B cell (primary cell): Measurements from ENCODE around the gene SEMA4G. TPM values are rescaled to one million over a fixed set of nuclear protein-coding genes. Genes with fewer than 3 reads are reported as not detected.

Experiments
- ATAC-seq: fragments of 200-7000 bp; cut with Tn5 transposase; one replicate; pipeline ENCODE4 v1.10.0; 2021; ENCODE audit warnings: low read depth, mild to moderate bottlenecking, moderate number of reproducible peaks, moderate library complexity
- CTCF ChIA-PET: fragments of 350-600 bp; sonication (Branson Sonifier 250); formaldehyde crosslinking; loops from one replicate; lab custom pipeline; 2021; ENCODE audit warnings: antibody characterized with exemption, inconsistent platforms; lab: Charles Lee
- POLR2A ChIA-PET: fragments of 350-600 bp; sonication (Branson Sonifier 250); formaldehyde crosslinking; loops from one replicate; lab custom pipeline; 2021; ENCODE audit warnings: antibody characterized with exemption; lab: Charles Lee
- DNase-seq: peaks from one replicate; pipeline ENCODE4 v3.0.0; 2013
- H2AFZ ChIP-seq: 2 replicates; pipeline ENCODE4 v1.6.1; 2012; ENCODE audit warnings: mild to moderate bottlenecking, low read depth, low read length; ENCODE audit not compliant: insufficient read depth, poor library complexity, severe bottlenecking
- H3K27ac ChIP-seq, 2 donors: 1 replicate in 1 of 2; 2 replicates in 1 of 2; pipeline ENCODE4 v1.5.1; 2012 to 2013; ENCODE audit warnings: low read length in 2 of 2, mild to moderate bottlenecking in 2 of 2, moderate library complexity in 1 of 2
- H3K27me3 ChIP-seq, 4 experiments: fragments of 200-600 bp in 1 of 4; sonication (generic) in 1 of 4; replicated peaks in 1 of 4; 1 replicate in 2 of 4; 2 replicates in 2 of 4; pipeline versions ENCODE4 v1.6.1 to v1.7.0; 2013 to 2016; ENCODE audit warnings: low read length in 3 of 4, mild to moderate bottlenecking in 2 of 4, mixed read lengths in 1 of 4, moderate library complexity in 1 of 4; ENCODE audit not compliant: insufficient read depth in 4 of 4, control insufficient read depth in 3 of 4; ENCODE audit errors: control extremely low read depth in 1 of 4
- H3K36me3 ChIP-seq, 2 experiments: replicated peaks in 1 of 2; 1 replicate in 1 of 2; 2 replicates in 1 of 2; pipeline versions ENCODE4 v1.6.1 to v1.7.1; 2013; ENCODE audit warnings: low read length in 1 of 2; ENCODE audit not compliant: insufficient read depth in 2 of 2, control insufficient read depth in 1 of 2; ENCODE audit errors: control extremely low read depth in 1 of 2, extremely low read depth in 1 of 2
- H3K4me1 ChIP-seq, 2 donors: fragments of 200-600 bp in 1 of 2; sonication (generic) in 1 of 2; 1 replicate in 1 of 2; 2 replicates in 1 of 2; pipeline versions ENCODE4 v1.5.1 to v1.6.1; 2013 to 2017; ENCODE audit warnings: low read length in 2 of 2; ENCODE audit not compliant: control insufficient read depth in 2 of 2, insufficient read depth in 2 of 2
- H3K4me2 ChIP-seq: replicated peaks from 2 replicates; pipeline ENCODE3; 2012; ENCODE audit warnings: mild to moderate bottlenecking, low read depth, low read length; ENCODE audit not compliant: poor library complexity, severe bottlenecking
- H3K4me3 ChIP-seq, 5 experiments: fragments of 200-600 bp in 1 of 5; sonication (generic) in 1 of 5; 1 replicate in 3 of 5; 2 replicates in 2 of 5; pipeline versions ENCODE4 v1.5.1 to v1.7.0; 2011 to 2016; ENCODE audit warnings: low read length in 4 of 5, mild to moderate bottlenecking in 4 of 5, low read depth in 2 of 5, control low read depth in 1 of 5, moderate library complexity in 1 of 5; ENCODE audit not compliant: insufficient read depth in 1 of 5; ENCODE audit errors: control extremely low read depth in 1 of 5, extremely low read depth in 1 of 5
- H3K79me2 ChIP-seq: fragments of 200-600 bp; sonication (generic); one replicate; pipeline ENCODE4 v1.6.0; 2016; ENCODE audit warnings: low read length; ENCODE audit not compliant: control insufficient read depth, insufficient read depth
- H3K9ac ChIP-seq: fragments of 200-600 bp; sonication (generic); 2 replicates; pipeline ENCODE4 v1.6.1; 2017; ENCODE audit warnings: mild to moderate bottlenecking, low read length, moderate library complexity
- H3K9me3 ChIP-seq, 3 donors: one replicate each; pipeline versions ENCODE4 v1.6.1 to v1.7.1; 2013; ENCODE audit warnings: low read length in 2 of 3; ENCODE audit not compliant: control insufficient read depth in 2 of 3, insufficient read depth in 1 of 3; ENCODE audit errors: control extremely low read depth in 1 of 3
- H4K20me1 ChIP-seq: 2 replicates; pipeline ENCODE4 v1.6.0; 2012; ENCODE audit warnings: mild to moderate bottlenecking, low read length; ENCODE audit not compliant: insufficient read depth, control insufficient read depth, poor library complexity, severe bottlenecking
- H3K27ac Mint-ChIP-seq: one replicate; pipeline ENCODE4 v1.8.0; 2021; ENCODE audit warnings: mixed read lengths
- H3K27me3 Mint-ChIP-seq: one replicate; pipeline ENCODE4 v1.8.0; 2021; ENCODE audit warnings: mixed read lengths
- H3K4me1 Mint-ChIP-seq: one replicate; pipeline ENCODE4 v1.8.0; 2021; ENCODE audit warnings: mixed read lengths
- H3K4me3 Mint-ChIP-seq: one replicate; pipeline ENCODE4 v1.8.0; 2021; ENCODE audit warnings: mixed read lengths
- H3K9me3 Mint-ChIP-seq: one replicate; pipeline ENCODE4 v1.8.0; 2022; ENCODE audit warnings: mixed read lengths; ENCODE audit not compliant: insufficient read depth
- EZH2 ChIP-seq: IDR thresholded peaks from 2 replicates; pipeline ENCODE4 v1.6.1; 2012; ENCODE audit warnings: borderline replicate concordance, low read depth, mild to moderate bottlenecking, moderate library complexity, low read length; ENCODE audit not compliant: insufficient read depth, poor library complexity, severe bottlenecking
- WGBS: methylation state at CpG from one replicate; pipeline ENCODE4 v1.1.5; 2013; ENCODE audit warnings: missing lambda C conversion rate; ENCODE audit not compliant: insufficient coverage; 5-methylcytosine and 5-hydroxymethylcytosine counted together
- intact Hi-C: fragments of 100-400 bp; cut with micrococcal nuclease; formaldehyde crosslinking; loops from one replicate; pipeline ENCODE4 v1.10.0; 2022
- polyA plus RNA-seq: library from polyadenylated mRNA; depleted of rRNA; stranded (reverse); fragments of >200 nt; gene quantifications from 2 replicates; pipeline ENCODE4 v1.2.3, GENCODE V29; 2012
- total RNA-seq, 2 donors: library from RNA; stranded (reverse); fragments of 120-200 nt in 1 of 2; gene quantifications; 1 replicate in 1 of 2; 2 replicates in 1 of 2; pipeline versions ENCODE4 v1.2.3 to v1.2.4, GENCODE V29; 2013 to 2022
- TF ChIP-seq, protein P1 (sequence below): fragments of 200-600 bp; IDR thresholded peaks from one replicate; pipeline ENCODE4 v1.8.0; 2022; ENCODE audit warnings: antibody characterized with exemption, mild to moderate bottlenecking

The SEMA4G gene
- total and polyA plus RNA-seq, 2 donors (not counting 1 experiment from before 2014, with no cell fraction given): 0.84 to 0.96 TPM

DNA sequence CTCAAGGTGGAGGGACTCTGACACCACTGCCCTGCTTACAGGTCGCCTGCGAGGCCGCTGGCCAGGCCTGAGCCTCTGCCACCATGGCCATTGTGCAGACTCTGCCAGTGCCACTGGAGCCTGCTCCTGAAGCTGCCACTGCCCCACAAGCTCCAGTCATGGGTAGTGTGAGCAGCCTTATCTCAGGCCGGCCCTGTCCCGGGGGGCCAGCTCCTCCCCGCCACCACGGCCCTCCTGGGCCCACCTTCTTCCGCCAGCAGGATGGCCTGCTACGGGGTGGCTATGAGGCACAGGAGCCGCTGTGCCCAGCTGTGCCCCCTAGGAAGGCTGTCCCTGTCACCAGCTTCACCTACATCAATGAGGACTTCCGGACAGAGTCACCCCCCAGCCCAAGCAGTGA is 33.2 kb downstream of the SEMA4G start:
- peaks cover 25% of the 10 kb centered on the region for H4K20me1 ChIP-seq
- intact Hi-C loops: no loop called here
- no peak overlapping the region for H3K4me2 ChIP-seq
- DNase-seq: no peak
- TF ChIP-seq, protein P1, sequence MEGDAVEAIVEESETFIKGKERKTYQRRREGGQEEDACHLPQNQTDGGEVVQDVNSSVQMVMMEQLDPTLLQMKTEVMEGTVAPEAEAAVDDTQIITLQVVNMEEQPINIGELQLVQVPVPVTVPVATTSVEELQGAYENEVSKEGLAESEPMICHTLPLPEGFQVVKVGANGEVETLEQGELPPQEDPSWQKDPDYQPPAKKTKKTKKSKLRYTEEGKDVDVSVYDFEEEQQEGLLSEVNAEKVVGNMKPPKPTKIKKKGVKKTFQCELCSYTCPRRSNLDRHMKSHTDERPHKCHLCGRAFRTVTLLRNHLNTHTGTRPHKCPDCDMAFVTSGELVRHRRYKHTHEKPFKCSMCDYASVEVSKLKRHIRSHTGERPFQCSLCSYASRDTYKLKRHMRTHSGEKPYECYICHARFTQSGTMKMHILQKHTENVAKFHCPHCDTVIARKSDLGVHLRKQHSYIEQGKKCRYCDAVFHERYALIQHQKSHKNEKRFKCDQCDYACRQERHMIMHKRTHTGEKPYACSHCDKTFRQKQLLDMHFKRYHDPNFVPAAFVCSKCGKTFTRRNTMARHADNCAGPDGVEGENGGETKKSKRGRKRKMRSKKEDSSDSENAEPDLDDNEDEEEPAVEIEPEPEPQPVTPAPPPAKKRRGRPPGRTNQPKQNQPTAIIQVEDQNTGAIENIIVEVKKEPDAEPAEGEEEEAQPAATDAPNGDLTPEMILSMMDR: no peak
- TF ChIP-seq EZH2: no peak
- H3K9ac ChIP-seq: no peak overlapping the region
- Mint-ChIP-seq H3K9me3 (no peaks in the 10 kb centered on the region), H3K27ac (no peak overlapping the region), H3K4me1 (peaks cover 20% of the 10 kb centered on the region), H3K27me3 (no peaks in the 10 kb centered on the region), H3K4me3 (no peak overlapping the region)
- ATAC-seq: no peak
- H3K4me3 ChIP-seq: no peak overlapping the region
- H3K79me2 ChIP-seq: no peaks in the 10 kb centered on the region
- no peak overlapping the region for H3K27ac ChIP-seq
- ChIA-PET CTCF (interaction anchor here (0.9 to 8.4 kb wide), 3 partner anchors 13 to 18 kb away, joined by 3 to 70 read pairs (median 8); no protein-coding TSS in a partner anchor), POLR2A (no interaction called here)
- peaks cover 0 to 12% of the 10 kb centered on the region in 2 experiments for H3K36me3 ChIP-seq
- 94% methylated on average over 11 of the region's 11 CpGs for WGBS
- peaks cover 0 to 2% (median 0%) of the 10 kb centered on the region in 4 experiments for H3K27me3 ChIP-seq
- H3K4me1 ChIP-seq: peaks cover 16 to 27% of the 10 kb centered on the region in 2 donors
- no peaks in the 10 kb centered on the region for H3K9me3 ChIP-seq
- no peak overlapping the region for H2AFZ ChIP-seq

DNA sequence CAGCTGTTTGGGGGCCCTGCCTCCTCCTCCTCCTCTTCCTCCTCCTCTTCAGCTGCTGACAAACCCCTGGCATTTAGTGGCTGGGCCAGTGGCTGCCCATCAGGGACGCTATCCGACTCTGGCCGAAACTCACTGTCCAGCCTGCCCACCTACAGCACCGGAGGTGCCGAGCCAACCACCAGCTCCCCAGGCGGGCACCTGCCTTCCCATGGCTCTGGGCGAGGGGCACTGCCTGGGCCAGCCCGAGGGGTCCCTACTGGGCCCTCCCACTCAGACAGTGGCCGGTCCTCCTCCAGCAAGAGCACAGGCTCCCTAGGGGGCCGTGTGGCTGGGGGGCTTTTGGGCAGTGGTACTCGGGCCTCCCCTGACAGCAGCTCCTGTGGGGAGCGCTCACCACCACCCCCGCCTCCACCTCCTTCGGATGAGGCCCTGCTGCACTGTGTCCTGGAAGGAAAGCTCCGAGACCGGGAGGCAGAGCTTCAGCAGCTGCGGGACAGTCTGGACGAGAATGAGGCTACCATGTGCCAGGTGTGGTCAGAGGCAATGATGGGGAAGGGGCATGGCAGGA is 34.4 kb downstream of the SEMA4G start:
- no peak overlapping the region for H3K4me3 Mint-ChIP-seq
- Histone ChIP-seq H3K9me3 (no peaks in the 10 kb centered on the region), H3K79me2 (no peaks in the 10 kb centered on the region), H3K4me1 (peaks cover 9 to 16% of the 10 kb centered on the region in 2 donors), H3K27ac (no peak overlapping the region), H3K9ac (no peak overlapping the region), H4K20me1 (peaks cover 25% of the 10 kb centered on the region), H3K4me3 (no peak overlapping the region), H3K27me3 (peaks cover 0 to 2% (median 0%) of the 10 kb centered on the region in 4 experiments), H3K36me3 (peaks cover 0 to 12% of the 10 kb centered on the region in 2 experiments), H2AFZ (no peak overlapping the region), H3K4me2 (no peak overlapping the region)
- peaks cover 11% of the 10 kb centered on the region for H3K4me1 Mint-ChIP-seq
- ATAC-seq (no peak), DNase-seq (no peak)
- CTCF ChIA-PET: interaction anchor here (1.1 to 2.8 kb wide), 2 partner anchors 8 to 16 kb away, joined by 4 to 8 read pairs; no protein-coding TSS in a partner anchor
- 99% methylated on average over 16 of the region's 18 CpGs for WGBS
- intact Hi-C loops: no loop called here
- no peaks in the 10 kb centered on the region for H3K27me3 Mint-ChIP-seq
- no peaks in the 10 kb centered on the region for H3K9me3 Mint-ChIP-seq
- no peak overlapping the region for H3K27ac Mint-ChIP-seq
- POLR2A ChIA-PET: interaction anchor here (0.6 kb wide), 1 partner anchor 41 kb away, joined by 3 read pairs; no protein-coding TSS in a partner anchor
- TF ChIP-seq, protein P1: no peak
- no peak for TF ChIP-seq EZH2
